ENCODE data around the gene MSLN. TPM values are rescaled to one million over a fixed set of nuclear protein-coding genes. Genes with fewer than 3 reads are reported as not detected.

The MSLN gene
- total RNA-seq, 1 donor from 2014 or later: not detected

DNA sequence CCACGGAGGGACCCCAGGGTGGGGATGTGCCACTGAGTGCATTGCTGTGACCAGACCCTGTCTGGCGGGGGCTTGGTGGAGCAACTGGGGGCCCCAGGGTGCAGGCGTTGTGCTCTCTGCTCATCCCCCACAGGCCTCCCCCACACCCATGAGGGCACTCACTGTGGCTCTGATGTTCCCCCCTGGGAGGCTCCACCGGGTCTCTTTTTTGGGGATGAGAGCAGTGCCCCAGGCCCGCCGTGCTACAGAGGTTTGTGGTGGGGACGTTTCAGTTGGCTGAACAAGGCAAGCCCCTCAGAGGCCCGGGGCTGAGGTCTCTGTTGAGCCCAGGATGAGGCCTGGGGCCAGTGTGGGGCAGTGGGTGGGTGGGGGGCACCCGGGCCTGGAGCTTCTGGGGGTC, 36.8 kb upstream of the MSLN start:
- Mint-ChIP-seq H3K4me3 (no peak overlapping the region), H3K36me3 (ENCODE audit: low read depth) (peaks cover 3% of the 10 kb centered on the region), H3K9me3 (no peaks in the 10 kb centered on the region), H3K27me3 (no peaks in the 10 kb centered on the region), H3K4me1 (peaks cover 16% of the 10 kb centered on the region), H3K27ac (no peak overlapping the region)
- intact Hi-C loops (cut with micrococcal nuclease): loop anchor here (5.0 kb wide), 2 partner anchors 84 to 249 kb away; partner anchors contain the start of gene LMF1
- CTCF ChIA-PET: no interaction called here
- DNase-seq: no peak
- TF ChIP-seq, protein P1, sequence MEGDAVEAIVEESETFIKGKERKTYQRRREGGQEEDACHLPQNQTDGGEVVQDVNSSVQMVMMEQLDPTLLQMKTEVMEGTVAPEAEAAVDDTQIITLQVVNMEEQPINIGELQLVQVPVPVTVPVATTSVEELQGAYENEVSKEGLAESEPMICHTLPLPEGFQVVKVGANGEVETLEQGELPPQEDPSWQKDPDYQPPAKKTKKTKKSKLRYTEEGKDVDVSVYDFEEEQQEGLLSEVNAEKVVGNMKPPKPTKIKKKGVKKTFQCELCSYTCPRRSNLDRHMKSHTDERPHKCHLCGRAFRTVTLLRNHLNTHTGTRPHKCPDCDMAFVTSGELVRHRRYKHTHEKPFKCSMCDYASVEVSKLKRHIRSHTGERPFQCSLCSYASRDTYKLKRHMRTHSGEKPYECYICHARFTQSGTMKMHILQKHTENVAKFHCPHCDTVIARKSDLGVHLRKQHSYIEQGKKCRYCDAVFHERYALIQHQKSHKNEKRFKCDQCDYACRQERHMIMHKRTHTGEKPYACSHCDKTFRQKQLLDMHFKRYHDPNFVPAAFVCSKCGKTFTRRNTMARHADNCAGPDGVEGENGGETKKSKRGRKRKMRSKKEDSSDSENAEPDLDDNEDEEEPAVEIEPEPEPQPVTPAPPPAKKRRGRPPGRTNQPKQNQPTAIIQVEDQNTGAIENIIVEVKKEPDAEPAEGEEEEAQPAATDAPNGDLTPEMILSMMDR (IDR thresholded peaks at IDR 0.05): no peak
- ATAC-seq (ENCODE audit: low read depth): no peak
- POLR2A ChIA-PET: interaction anchor here (1.3 to 4.4 kb wide), 2 partner anchors 13 to 16 kb away, joined by 3 to 31 read pairs; no protein-coding TSS in a partner anchor

DNA sequence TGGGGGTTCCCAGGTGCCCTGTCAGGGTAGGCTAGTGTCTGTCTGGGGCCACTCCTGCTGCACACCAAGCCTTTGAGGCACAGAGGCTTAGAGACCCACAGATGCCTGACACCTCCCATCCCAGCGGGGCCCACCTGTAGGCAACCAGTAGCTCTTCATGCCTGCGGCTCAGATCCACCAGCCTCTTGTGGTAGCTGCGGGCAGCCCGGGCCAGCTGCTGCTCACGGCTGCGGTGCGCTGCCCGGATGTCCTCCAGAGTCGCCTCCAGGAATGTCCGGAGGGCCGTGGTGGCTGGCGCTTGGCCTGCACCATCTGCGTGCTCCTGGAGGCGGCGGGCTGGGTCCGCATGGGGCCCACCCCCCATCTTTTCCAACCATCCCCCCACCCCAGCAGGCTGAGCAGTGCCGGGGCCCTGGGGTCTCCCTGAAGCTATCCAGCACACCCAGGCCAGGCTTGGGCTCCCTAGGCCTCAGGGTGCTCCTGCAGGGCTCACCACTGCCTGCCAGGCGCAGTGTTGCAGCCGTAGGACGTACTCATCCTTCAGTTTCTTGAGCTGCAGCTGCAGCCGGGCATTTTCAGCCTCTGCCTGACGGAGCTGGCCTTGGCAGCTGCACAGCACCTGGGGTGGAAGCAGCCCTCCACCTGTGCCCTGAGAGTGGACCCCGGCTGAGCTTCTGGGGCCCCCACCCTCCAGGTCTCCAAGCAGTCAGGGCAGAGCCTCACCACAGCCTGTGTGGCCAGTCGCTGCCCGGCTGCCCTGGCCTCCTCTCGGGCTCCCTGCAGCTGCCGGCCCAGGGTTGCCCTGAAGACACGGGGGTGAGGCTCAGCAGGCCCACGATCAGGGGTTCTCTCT, 36.1 kb upstream of the MSLN start:
- DNase-seq: no peak
- ChIA-PET POLR2A (interaction anchor here (0.6 to 1.3 kb wide), 4 partner anchors 10 to 48 kb away, joined by 3 to 4 read pairs (median 3); partner anchors contain the start of gene METRN), CTCF (no interaction called here)
- no peak for ATAC-seq (ENCODE audit: low read depth)
- H3K4me1 Mint-ChIP-seq: peaks cover 12% of the 10 kb centered on the region
- H3K27ac Mint-ChIP-seq: no peak overlapping the region
- H3K4me3 Mint-ChIP-seq: no peak overlapping the region
- H3K36me3 Mint-ChIP-seq (ENCODE audit: low read depth): peaks cover 3% of the 10 kb centered on the region
- intact Hi-C loops (cut with micrococcal nuclease): loop anchor here (5.0 kb wide), 2 partner anchors 83 to 248 kb away; partner anchors contain the start of gene LMF1
- TF ChIP-seq, protein P1 (IDR thresholded peaks at IDR 0.05): no peak
- H3K9me3 Mint-ChIP-seq: no peaks in the 10 kb centered on the region
- no peaks in the 10 kb centered on the region for H3K27me3 Mint-ChIP-seq

DNA sequence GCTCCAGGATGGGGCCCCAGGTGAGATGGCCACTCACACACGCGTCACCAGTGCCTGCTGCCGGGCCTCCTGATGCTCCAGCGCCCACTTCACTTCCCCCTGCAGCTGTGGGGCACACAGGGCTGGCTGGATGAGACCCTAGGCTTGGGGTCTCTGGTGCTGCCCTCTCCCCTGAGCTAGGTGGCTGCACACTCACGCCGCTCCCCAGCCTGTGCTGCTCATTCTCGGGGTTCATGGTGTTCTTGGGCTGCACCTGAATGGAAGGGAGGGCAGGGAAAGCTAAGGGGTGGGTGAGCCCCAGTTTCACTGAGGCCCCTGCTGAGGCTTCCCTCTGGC, 35.5 kb upstream of the MSLN start:
- ChIA-PET POLR2A (interaction anchor here (0.6 to 1.6 kb wide), 5 partner anchors 10 to 49 kb away, joined by 3 to 7 read pairs (median 4); partner anchors contain the start of genes CIAO3 and METRN), CTCF (no interaction called here)
- Mint-ChIP-seq H3K27ac (no peak overlapping the region), H3K4me1 (peaks cover 9% of the 10 kb centered on the region), H3K9me3 (no peaks in the 10 kb centered on the region), H3K4me3 (no peak overlapping the region), H3K36me3 (ENCODE audit: low read depth) (peaks cover 3% of the 10 kb centered on the region), H3K27me3 (no peaks in the 10 kb centered on the region)
- intact Hi-C loops (cut with micrococcal nuclease): no loop called here
- DNase-seq: no peak
- TF ChIP-seq, protein P1 (IDR thresholded peaks at IDR 0.05): no peak
- no peak for ATAC-seq (ENCODE audit: low read depth)

DNA sequence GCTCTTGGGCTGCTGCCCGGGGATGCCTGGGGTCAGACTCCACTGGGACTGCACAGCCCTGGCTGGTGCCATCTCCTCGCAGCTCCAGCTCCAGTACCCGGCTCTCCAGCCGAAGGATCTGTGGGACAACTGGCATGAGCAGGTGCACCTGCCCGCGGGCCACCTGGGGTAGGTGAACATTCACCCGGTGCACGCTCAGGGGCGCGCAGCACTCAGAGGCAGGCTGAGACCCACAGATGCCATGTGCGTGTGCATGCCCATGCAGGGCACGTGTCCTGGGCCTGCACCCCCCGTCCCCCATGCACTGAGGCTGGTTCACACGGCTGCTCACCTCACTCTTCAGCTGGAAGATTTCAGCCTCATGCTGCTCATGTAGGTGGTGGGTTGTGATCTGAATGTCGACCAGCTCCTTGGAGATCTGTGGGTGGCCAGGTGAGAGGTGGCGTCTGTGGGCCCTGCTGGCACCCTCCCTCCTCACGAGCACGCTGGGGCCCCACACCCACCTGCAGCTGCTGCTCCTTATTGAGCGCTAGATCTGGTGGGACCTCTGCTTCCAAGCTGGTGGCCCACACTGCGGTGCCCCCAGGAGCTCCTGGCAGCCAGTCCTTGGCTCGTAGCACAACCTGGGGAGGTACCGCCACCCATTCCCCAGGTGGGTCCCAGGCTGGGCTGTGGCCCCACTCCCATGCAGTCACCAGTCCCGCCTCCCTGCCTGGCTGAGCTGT, 34.9 kb upstream of the MSLN start:
- DNase-seq (no peak), ATAC-seq (ENCODE audit: low read depth) (no peak)
- POLR2A ChIA-PET: interaction anchor here (1.1 to 3.2 kb wide), 5 partner anchors 10 to 35 kb away, joined by 3 to 11 read pairs (median 5); partner anchors contain the start of genes CIAO3, METRN and WDR24
- intact Hi-C loops (cut with micrococcal nuclease): no loop called here
- Mint-ChIP-seq H3K27ac (no peak overlapping the region), H3K36me3 (ENCODE audit: low read depth) (peaks cover 3% of the 10 kb centered on the region), H3K4me1 (peaks cover 4% of the 10 kb centered on the region), H3K9me3 (no peaks in the 10 kb centered on the region), H3K27me3 (no peaks in the 10 kb centered on the region), H3K4me3 (peak overlapping the region; percentile 7)
- CTCF ChIA-PET: interaction anchor here (2.0 kb wide), 1 partner anchor 13 kb away, joined by 4 read pairs; no protein-coding TSS in a partner anchor
- TF ChIP-seq, protein P1 (IDR thresholded peaks at IDR 0.05): no peak

DNA sequence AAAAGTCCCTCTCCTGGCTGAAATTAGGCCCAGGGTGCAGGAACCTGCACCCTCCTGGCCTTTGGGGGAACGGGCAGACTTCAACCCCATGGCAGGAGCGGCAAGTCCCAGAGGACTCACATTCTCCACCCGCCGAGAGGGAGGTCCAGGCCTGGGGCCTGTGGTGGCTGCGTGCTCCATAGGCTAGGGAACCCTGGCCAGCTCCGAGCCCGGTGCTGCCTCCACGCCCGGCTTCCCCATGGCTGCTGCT, 34.4 kb upstream of the MSLN start:
- peak overlapping the region; percentile 24 for H3K27ac Mint-ChIP-seq
- peaks cover 3% of the 10 kb centered on the region for H3K36me3 Mint-ChIP-seq (ENCODE audit: low read depth)

More for the DNA sequence above, 34.4 kb upstream of the MSLN start:
- Mint-ChIP-seq H3K4me1 (peaks cover 4% of the 10 kb centered on the region), H3K9me3 (no peaks in the 10 kb centered on the region), H3K27me3 (no peaks in the 10 kb centered on the region), H3K4me3 (peak overlapping the region; percentile 79)
- ChIA-PET CTCF (interaction anchor here (2.0 kb wide), 1 partner anchor 14 kb away, joined by 4 read pairs; no protein-coding TSS in a partner anchor), POLR2A (interaction anchor here (1.4 to 3.2 kb wide), 3 partner anchors 10 to 36 kb away, joined by 5 to 11 read pairs (median 7); partner anchors contain the start of genes CIAO3 and WDR24)
- TF ChIP-seq, protein P1 (IDR thresholded peaks at IDR 0.05): no peak
- intact Hi-C loops (cut with micrococcal nuclease): no loop called here
- no peak for DNase-seq
- no peak for ATAC-seq (ENCODE audit: low read depth)

All from activated B cell treated with CpG ODN at 0.5 μM for 24 hours (primary cell).